ENCODE results near the gene LRRFIP2.

The LRRFIP2 gene

DNA sequence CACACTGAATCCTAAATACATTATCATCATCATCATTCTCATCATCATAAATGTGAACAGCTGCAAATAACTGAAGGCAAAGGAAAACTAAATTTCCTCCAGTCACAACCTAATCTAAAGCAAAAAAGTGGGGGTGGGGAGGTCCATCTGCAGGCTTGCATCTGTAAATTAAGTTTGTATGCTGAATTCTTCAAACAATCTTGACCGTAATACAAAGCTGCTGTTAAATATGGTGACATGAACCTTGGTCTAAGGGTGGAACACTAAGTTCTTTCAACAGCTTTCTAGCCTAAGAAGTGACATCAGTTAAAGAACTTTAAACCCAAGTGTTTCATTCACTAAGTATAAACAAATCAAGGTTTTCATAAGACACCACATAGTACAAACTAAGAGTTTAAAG, 4.3 kb downstream of the LRRFIP2 start:
- H3K27ac ChIP-seq: no peak overlapping the region
- peaks cover 19% of the 10 kb centered on the region for H3K36me3 ChIP-seq
- no peaks in the 10 kb centered on the region for H3K9me3 ChIP-seq (ENCODE audit: severe bottlenecking)
- H3K27me3 ChIP-seq (ENCODE audit: insufficient read depth, low read depth, severe bottlenecking): no peaks in the 10 kb centered on the region
- DNase-seq: no peak
- no peak overlapping the region for H3K4me3 ChIP-seq (ENCODE audit: low read depth, low read length)
- TF ChIP-seq, protein P1, sequence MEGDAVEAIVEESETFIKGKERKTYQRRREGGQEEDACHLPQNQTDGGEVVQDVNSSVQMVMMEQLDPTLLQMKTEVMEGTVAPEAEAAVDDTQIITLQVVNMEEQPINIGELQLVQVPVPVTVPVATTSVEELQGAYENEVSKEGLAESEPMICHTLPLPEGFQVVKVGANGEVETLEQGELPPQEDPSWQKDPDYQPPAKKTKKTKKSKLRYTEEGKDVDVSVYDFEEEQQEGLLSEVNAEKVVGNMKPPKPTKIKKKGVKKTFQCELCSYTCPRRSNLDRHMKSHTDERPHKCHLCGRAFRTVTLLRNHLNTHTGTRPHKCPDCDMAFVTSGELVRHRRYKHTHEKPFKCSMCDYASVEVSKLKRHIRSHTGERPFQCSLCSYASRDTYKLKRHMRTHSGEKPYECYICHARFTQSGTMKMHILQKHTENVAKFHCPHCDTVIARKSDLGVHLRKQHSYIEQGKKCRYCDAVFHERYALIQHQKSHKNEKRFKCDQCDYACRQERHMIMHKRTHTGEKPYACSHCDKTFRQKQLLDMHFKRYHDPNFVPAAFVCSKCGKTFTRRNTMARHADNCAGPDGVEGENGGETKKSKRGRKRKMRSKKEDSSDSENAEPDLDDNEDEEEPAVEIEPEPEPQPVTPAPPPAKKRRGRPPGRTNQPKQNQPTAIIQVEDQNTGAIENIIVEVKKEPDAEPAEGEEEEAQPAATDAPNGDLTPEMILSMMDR (IDR thresholded peaks at IDR 0.05; ENCODE audit: low read depth, low read length): no peak

DNA sequence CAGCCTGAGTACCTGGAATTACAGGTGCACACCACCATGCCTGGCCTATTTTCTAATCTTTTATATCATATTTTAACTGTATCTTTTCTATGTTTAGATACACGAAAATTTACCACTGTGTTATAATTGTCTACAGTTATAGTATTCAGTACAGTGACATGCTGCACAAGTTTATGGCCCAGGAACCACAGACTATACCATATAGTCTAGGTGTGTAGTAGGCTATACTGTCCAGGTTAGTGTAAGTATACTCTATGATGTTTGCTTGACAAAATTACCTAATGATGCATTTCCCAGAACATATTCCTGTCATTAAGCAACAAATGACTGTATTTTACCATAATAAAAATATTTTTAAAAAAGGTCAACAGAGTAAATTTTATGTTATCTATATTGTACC, 5.5 kb downstream of the LRRFIP2 start:
- H3K4me3 ChIP-seq (ENCODE audit: low read depth, low read length): no peak overlapping the region
- H3K9me3 ChIP-seq (ENCODE audit: severe bottlenecking): no peaks in the 10 kb centered on the region
- H3K27ac ChIP-seq: no peak overlapping the region
- TF ChIP-seq, protein P1 (IDR thresholded peaks at IDR 0.05; ENCODE audit: low read depth, low read length): no peak
- no peak for DNase-seq
- H3K36me3 ChIP-seq: peaks cover 19% of the 10 kb centered on the region
- H3K27me3 ChIP-seq (ENCODE audit: insufficient read depth, low read depth, severe bottlenecking): no peaks in the 10 kb centered on the region

DNA sequence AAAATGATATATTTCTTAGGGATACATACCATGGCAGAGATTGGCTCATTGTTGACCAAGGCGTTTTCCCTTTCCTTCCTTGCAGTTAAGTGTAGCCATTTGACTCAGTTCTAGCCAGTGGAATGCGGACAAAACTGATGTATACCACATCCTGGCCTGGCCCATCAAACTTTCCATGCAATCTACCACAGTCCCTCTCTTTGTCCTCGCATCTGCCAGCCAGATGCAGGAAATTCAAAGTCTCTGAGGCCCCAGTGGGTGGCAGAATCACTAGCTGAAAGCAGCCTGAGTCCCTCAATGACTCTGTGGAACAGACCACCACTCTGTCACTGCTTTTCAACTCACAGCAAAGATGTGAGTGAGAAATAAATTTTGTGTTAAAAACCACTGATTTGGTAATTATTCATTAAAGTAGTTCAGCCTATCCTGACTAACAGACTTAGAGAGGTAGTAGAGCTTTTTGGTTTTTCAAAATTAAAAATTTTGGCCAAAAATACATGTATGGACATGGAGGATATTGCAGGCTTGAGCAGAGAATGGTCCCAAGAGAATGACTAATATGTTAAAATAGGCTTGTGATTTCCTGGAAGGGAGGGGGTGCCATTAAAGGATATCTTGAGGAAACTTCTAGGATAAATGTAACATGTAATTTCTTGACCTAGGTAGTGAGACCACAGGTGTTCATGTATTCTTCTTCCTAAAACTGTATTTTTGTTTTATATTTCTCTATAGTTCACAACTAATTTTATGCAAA, 10.9 kb downstream of the LRRFIP2 start:
- H3K4me3 ChIP-seq (ENCODE audit: low read depth, low read length): no peak overlapping the region
- H3K27me3 ChIP-seq (ENCODE audit: insufficient read depth, low read depth, severe bottlenecking): no peaks in the 10 kb centered on the region
- DNase-seq: no peak
- H3K27ac ChIP-seq: no peak overlapping the region
- H3K36me3 ChIP-seq: peaks cover 13% of the 10 kb centered on the region
- TF ChIP-seq, protein P1 (IDR thresholded peaks at IDR 0.05; ENCODE audit: low read depth, low read length): no peak
- H3K9me3 ChIP-seq (ENCODE audit: severe bottlenecking): no peaks in the 10 kb centered on the region

DNA sequence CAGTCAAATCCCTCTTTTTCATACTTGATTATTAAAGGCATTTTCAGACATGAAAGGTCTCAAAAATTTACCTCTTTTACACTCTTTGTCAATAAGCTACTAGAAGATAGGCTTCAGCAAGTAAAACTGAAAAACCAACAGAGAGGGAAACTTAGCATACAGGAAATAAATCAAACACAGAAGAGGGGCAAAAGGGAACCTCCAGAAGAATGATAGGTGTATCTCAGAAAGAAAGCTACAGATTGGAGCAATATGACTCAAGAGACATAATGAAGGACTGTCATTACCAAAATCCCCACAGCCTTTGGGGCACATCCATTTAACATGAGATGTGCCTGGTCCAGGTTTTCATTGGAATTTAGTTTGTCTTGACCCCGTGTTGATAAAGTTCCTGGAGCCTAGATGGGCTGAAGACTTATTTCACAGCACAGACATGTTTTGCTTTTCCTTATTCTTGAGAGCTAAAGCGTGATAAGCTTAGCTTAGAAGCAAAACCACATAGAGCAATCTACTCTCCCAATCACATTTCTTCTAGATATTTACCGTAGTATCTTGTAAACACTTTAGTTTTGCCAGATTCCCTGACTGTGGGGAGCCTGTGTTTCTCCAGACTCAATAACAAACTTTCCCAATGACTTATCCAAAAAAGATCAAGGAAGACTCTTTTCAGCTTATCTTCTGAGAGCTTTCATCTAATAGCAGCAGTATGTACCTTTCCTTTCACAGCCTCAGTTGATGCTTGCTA, 11.7 kb downstream of the LRRFIP2 start:
- Histone ChIP-seq H3K36me3 (peaks cover 9% of the 10 kb centered on the region), H3K27me3 (ENCODE audit: insufficient read depth, low read depth, severe bottlenecking) (no peaks in the 10 kb centered on the region), H3K9me3 (ENCODE audit: severe bottlenecking) (no peaks in the 10 kb centered on the region), H3K4me3 (ENCODE audit: low read depth, low read length) (no peak overlapping the region), H3K27ac (no peak overlapping the region)
- DNase-seq: no peak
- TF ChIP-seq, protein P1 (IDR thresholded peaks at IDR 0.05; ENCODE audit: low read depth, low read length): no peak

DNA sequence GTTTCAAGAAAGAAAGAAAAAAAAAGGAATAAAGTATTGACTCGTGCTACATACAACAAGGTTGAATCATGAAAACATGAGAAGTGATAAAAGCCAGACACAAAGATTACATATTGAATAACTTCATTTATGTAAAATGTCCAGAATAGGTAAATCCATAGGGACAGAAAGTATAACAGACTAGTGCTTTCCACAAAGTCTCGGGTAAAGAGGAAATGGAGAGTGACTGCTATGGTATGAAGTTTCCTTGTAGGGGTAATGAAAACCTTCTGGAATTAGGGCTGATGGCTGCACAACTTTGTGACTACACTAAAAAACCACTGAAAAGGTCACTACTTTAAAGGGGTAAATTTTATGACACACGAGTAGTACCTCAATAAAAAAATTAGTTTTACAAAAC, 13.0 kb downstream of the LRRFIP2 start:
- TF ChIP-seq, protein P1 (IDR thresholded peaks at IDR 0.05; ENCODE audit: low read depth, low read length): no peak
- DNase-seq: no peak

More for the DNA sequence above, 13.0 kb downstream of the LRRFIP2 start:
- Histone ChIP-seq H3K27me3 (ENCODE audit: insufficient read depth, low read depth, severe bottlenecking) (no peaks in the 10 kb centered on the region), H3K36me3 (peaks cover 9% of the 10 kb centered on the region), H3K9me3 (ENCODE audit: severe bottlenecking) (no peaks in the 10 kb centered on the region), H3K4me3 (ENCODE audit: low read depth, low read length) (no peak overlapping the region), H3K27ac (no peak overlapping the region)

Measured in WERI-Rb-1 (cell line).